Karpas-422 (cell line): ENCODE data around the gene MPHOSPH9. TPM values are rescaled to one million over a fixed set of nuclear protein-coding genes. Genes with fewer than 3 reads are reported as not detected.

Experiments used
- DNase-seq: peaks from one replicate; pipeline ENCODE4 v3.0.0-alpha.2; 2015
- H2AFZ ChIP-seq: fragments of 200-600 bp; sonication (generic); 2 replicates; pipeline ENCODE4 v1.6.1; 2014; ENCODE audit warnings: antibody characterized with exemption, low read length, mixed read lengths
- H3K27ac ChIP-seq: fragments of 200-600 bp; sonication (generic); 2 replicates; pipeline ENCODE4 v1.5.1; 2014; ENCODE audit warnings: mild to moderate bottlenecking, low read length, moderate library complexity
- H3K27me3 ChIP-seq: fragments of 200-600 bp; sonication (generic); 2 replicates; pipeline ENCODE4 v1.6.1; 2014; ENCODE audit warnings: low read length, mixed read lengths
- H3K36me3 ChIP-seq: fragments of 200-600 bp; sonication (generic); 2 replicates; pipeline ENCODE4 v1.6.1; 2014; ENCODE audit warnings: low read length, mixed read lengths; ENCODE audit not compliant: insufficient read depth
- H3K4me1 ChIP-seq: fragments of 200-600 bp; sonication (generic); 2 replicates; pipeline ENCODE4 v1.6.1; 2014; ENCODE audit warnings: mild to moderate bottlenecking, low read length, mixed read lengths
- H3K4me2 ChIP-seq: fragments of 200-600 bp; sonication (generic); 2 replicates; pipeline ENCODE4 v1.6.1; 2014; ENCODE audit warnings: low read length, low read depth, mild to moderate bottlenecking; ENCODE audit not compliant: poor library complexity, severe bottlenecking
- H3K4me3 ChIP-seq: fragments of 200-600 bp; sonication (generic); 2 replicates; pipeline ENCODE4 v1.5.1; 2014; ENCODE audit warnings: mild to moderate bottlenecking, antibody characterized with exemption, low read length, mixed read lengths
- H3K79me2 ChIP-seq: fragments of 200-600 bp; sonication (generic); 2 replicates; pipeline ENCODE4 v1.6.1; 2014; ENCODE audit warnings: mild to moderate bottlenecking, low read length, mixed read lengths
- H3K9ac ChIP-seq: fragments of 200-600 bp; sonication (generic); 2 replicates; pipeline ENCODE4 v1.6.0; 2014; ENCODE audit warnings: low read length
- H3K9me2 ChIP-seq: fragments of 200-600 bp; sonication (generic), shearing (Covaris generic); replicated peaks from 2 replicates; pipeline ENCODE4 v1.6.0; 2014; ENCODE audit warnings: mild to moderate bottlenecking, low read length, moderate library complexity; ENCODE audit not compliant: insufficient read depth
- H3K9me3 ChIP-seq: fragments of 300-700, 200-600 bp; sonication (generic); 2 replicates; pipeline ENCODE4 v1.6.1; 2014; ENCODE audit warnings: low read length, mixed read lengths
- H4K20me1 ChIP-seq: fragments of 200-600 bp; sonication (generic); 2 replicates; pipeline ENCODE4 v1.6.1; 2014; ENCODE audit warnings: mild to moderate bottlenecking, antibody characterized with exemption, low read length, low read depth; ENCODE audit not compliant: insufficient read depth
- total RNA-seq: library from RNA; depleted of rRNA; stranded (reverse); fragments of >200 nt; shearing (Covaris generic); gene quantifications from 2 replicates; pipeline ENCODE4 v1.2.3, GENCODE V29; 2014; ENCODE audit warnings: low replicate concordance

The MPHOSPH9 gene
- total RNA-seq, 1 experiment from 2014 or later = 84.9 TPM

DNA sequence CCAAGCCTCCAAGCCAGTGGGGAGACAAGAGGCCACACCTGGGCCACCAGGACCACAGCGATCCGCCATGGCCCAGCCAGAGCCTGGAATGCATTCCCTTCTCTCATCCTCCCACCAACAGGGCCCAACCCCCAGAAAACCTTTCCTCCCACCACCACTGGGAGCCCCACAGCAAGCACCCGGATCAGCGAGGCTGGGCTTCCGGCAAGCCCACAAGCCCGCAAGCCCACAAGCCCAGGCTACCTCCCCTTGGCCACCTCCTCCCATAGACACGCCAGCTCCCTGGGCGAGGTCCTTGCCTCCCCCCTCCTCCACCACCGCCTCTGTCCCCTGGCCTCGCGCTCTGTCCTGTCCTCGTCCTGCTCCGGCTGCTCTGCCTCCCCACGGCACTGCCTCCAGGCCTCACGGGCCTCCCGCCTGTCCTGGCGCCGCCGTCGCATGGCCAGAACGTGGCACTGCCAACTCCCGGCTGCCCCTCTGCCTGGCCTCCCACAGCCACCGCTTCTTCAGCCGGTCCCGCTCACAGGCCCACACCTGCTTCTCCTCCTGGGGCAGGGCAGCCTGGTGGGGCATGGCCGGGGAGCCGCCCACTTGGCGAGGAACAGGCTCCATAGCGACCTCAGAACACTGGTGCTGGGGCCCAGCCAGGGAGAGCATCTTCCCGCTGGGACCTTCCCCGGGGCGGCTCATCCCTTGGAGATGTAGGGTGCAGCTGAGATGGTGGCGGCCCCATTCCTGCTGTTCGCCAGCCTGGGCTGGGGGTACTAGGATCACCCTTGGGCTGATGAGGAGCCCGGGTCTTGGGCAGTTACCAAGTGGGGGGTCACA lies 33.1 kb upstream of the MPHOSPH9 start:
- Histone ChIP-seq H3K9me3 (no peaks in the 10 kb centered on the region), H3K79me2 (peaks cover 42% of the 10 kb centered on the region), H3K27ac (no peak overlapping the region), H3K9ac (no peak overlapping the region), H3K9me2 (no peaks in the 10 kb centered on the region), H3K4me2 (no peak overlapping the region), H3K36me3 (peaks cover 11% of the 10 kb centered on the region; the same call in 1 of the 2 replicates), H3K27me3 (no peaks in the 10 kb centered on the region), H3K4me3 (no peak overlapping the region), H2AFZ (no peak overlapping the region), H3K4me1 (peaks cover 14% of the 10 kb centered on the region), H4K20me1 (no peaks in the 10 kb centered on the region)
- DNase-seq = no peak

DNA sequence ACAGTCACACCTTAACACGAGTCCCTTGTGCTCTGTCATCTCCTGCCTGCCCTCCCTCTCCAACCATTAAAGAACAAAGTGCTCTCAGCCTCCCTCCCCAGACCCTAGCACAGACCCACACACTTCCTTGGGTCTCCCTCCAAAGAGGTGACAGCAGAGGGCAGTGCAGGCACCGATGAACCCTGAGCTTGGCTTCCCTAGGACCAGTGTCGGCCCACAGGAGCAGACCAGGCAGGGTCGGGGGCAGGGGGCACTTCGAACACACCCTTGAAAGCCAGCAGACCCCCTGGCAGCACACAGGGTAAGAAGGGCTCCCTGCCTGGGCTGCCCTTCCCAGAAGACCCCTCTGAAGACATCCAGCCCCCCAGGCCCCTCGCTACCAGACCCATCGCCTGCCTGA lies 31.7 kb upstream of the MPHOSPH9 start:
- H3K36me3 ChIP-seq = peaks cover 22% of the 10 kb centered on the region
- H3K4me3 ChIP-seq = no peak overlapping the region
- H3K9me3 ChIP-seq = no peaks in the 10 kb centered on the region
- H3K79me2 ChIP-seq = peaks cover 31% of the 10 kb centered on the region
- H3K9ac ChIP-seq = no peak overlapping the region
- H3K27ac ChIP-seq = no peak overlapping the region
- H3K4me1 ChIP-seq = peaks cover 6% of the 10 kb centered on the region
- H2AFZ ChIP-seq = no peak overlapping the region
- H4K20me1 ChIP-seq = no peaks in the 10 kb centered on the region
- H3K4me2 ChIP-seq = no peak overlapping the region
- no peaks in the 10 kb centered on the region for H3K27me3 ChIP-seq
- peak; percentile 65 for DNase-seq
- no peaks in the 10 kb centered on the region for H3K9me2 ChIP-seq

DNA sequence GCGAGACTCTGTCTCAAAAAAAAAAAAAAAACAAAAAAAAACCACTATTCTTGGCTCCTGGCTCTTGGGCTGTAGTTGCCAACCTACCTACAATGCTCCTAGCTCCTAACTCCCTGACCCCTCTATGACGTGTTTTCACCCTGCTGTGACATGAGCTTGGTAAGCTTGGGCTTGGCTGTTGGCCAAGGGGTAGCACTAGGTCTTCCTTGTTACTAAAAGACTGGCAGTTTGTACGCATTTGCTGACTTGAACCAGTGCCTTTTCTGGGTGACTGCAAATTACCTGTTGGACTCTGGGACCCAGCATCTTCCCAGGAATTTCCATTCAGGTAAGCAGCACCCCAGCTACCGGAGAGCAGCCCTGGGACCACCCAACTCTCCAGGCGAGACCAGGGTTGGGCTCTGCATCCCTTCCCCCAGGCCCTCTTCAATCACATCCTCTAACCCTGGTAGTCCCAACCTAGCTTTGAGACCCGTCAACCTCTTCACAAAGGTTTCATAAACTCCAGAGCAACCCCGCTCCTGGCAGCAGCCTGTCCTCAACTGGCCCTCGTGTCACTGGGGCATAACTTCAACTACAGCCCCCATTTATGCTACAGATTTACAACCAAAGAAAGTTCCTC lies 30.4 kb upstream of the MPHOSPH9 start:
- Histone ChIP-seq H3K4me3 (no peak overlapping the region), H4K20me1 (no peaks in the 10 kb centered on the region), H3K9ac (no peak overlapping the region), H3K9me2 (no peaks in the 10 kb centered on the region), H3K9me3 (no peaks in the 10 kb centered on the region), H3K4me1 (no peaks in the 10 kb centered on the region), H2AFZ (no peak overlapping the region), H3K79me2 (peaks cover 17% of the 10 kb centered on the region), H3K36me3 (peaks cover 22% of the 10 kb centered on the region), H3K27ac (no peak overlapping the region), H3K4me2 (no peak overlapping the region), H3K27me3 (no peaks in the 10 kb centered on the region)
- DNase-seq = no peak

DNA sequence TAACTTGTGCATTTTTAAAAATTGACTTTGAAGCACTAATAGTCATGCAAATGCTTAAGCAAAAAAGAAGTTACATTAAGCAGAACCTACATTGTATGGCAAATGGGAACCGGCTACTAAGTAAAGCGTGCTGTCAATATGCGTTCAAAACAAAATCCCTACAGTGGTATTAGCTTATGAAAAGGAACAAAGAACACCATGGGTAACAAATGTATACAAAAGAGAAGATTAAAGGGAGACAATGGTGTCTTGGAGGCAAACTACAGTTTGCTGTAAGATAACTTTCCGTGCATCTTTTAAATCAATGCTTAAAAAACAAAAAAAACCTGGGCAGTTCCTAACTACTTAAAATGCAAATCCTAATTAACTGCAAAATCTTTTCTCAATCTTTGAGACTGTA lies 28.3 kb upstream of the MPHOSPH9 start:
- Histone ChIP-seq H3K36me3 (peaks cover 30% of the 10 kb centered on the region), H3K27ac (no peak overlapping the region), H4K20me1 (no peaks in the 10 kb centered on the region), H3K4me3 (no peak overlapping the region), H2AFZ (no peak overlapping the region), H3K9ac (no peak overlapping the region), H3K9me2 (no peaks in the 10 kb centered on the region), H3K9me3 (no peaks in the 10 kb centered on the region), H3K4me2 (no peak overlapping the region), H3K79me2 (0 out of 2 replicates have a peak, but pooled peaks cover 3% of the 10 kb centered on the region), H3K27me3 (no peaks in the 10 kb centered on the region), H3K4me1 (no peaks in the 10 kb centered on the region)
- no peak for DNase-seq

DNA sequence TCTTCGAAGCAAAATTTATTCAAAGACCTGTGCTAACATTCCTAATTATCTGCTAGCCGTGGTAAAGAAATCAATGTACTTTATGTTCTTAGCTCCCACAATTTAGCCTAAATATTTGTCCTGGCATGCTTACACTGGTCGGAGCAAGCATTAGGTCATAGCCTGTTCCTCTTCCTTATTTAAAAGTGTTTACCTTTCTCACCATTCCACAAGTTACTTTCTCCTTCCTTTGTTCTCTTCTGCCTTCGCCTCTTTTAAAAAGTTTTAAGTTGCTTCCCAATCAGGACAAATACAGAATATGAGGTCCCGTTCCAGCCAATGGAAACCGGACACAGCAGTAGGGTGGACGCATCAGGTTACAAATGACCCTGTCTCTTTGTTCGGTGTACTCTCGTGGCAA lies 27.1 kb upstream of the MPHOSPH9 start:
- H3K4me2 ChIP-seq = no peak overlapping the region
- no peak overlapping the region for H3K27ac ChIP-seq
- no peak overlapping the region for H3K4me3 ChIP-seq
- H3K79me2 ChIP-seq = 0 out of 2 replicates have a peak, but pooled peaks cover 3% of the 10 kb centered on the region
- H3K4me1 ChIP-seq = no peaks in the 10 kb centered on the region
- no peak overlapping the region for H2AFZ ChIP-seq
- H4K20me1 ChIP-seq = no peaks in the 10 kb centered on the region
- no peaks in the 10 kb centered on the region for H3K9me3 ChIP-seq
- no peak for DNase-seq
- H3K9ac ChIP-seq = no peak overlapping the region
- H3K9me2 ChIP-seq = no peaks in the 10 kb centered on the region
- no peaks in the 10 kb centered on the region for H3K27me3 ChIP-seq
- H3K36me3 ChIP-seq = peaks cover 35% of the 10 kb centered on the region

DNA sequence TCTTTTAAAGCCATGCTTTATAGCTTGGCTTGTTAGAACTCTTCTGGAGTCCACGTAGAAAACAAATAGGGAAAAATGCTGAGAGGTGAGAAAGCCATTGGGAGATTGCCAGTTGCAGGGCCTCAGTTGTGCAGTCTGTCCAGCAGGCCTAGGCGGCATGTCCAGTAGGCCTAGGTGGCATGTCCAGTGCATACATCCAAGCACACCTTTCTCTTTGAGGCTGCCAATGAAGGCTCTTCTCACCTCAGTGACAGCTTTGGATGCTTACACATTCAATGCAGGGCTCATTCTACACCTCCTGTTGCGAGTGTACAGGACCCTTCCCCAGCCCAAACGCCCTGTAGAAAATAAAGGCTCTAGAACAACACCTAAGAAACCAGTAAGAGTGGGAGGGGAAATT lies 25.7 kb upstream of the MPHOSPH9 start:
- H3K79me2 ChIP-seq = 0 out of 2 replicates have a peak, but pooled peaks cover 3% of the 10 kb centered on the region
- no peak overlapping the region for H3K4me2 ChIP-seq
- no peak overlapping the region for H3K9ac ChIP-seq
- H3K36me3 ChIP-seq = peaks cover 35% of the 10 kb centered on the region
- no peaks in the 10 kb centered on the region for H3K27me3 ChIP-seq
- H3K9me2 ChIP-seq = no peaks in the 10 kb centered on the region
- H3K9me3 ChIP-seq = no peaks in the 10 kb centered on the region
- no peak overlapping the region for H2AFZ ChIP-seq
- H3K4me1 ChIP-seq = no peaks in the 10 kb centered on the region
- H3K27ac ChIP-seq = no peak overlapping the region
- H4K20me1 ChIP-seq = no peaks in the 10 kb centered on the region
- H3K4me3 ChIP-seq = no peak overlapping the region
- DNase-seq = no peak

DNA sequence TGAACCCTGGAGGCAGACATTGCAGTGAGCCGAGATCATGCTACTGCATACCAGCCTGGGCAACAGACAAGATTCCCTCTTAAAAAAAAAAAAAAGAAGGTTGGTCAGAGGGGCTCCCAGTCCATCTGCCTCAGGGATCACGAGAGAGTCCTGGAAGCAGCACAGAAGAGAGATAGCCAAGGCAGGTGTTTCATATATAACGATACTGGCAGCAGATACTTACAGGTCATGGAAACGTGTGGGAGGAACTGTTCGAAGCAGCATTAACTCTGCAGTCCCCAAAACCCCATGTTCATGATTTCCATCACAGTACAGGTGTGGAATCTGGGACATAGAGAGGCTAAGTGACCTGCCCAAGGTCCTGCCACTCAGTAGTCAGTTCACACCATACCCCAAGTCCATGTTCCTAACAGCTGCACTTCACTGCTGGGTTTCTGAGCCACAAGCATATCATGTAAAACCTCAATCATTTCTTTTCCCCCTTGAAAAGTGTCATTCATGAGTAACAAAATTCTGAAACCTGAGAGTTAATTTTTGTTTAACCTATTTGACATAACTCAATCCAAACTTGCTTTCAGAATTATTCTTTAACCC lies 22.0 kb upstream of the MPHOSPH9 start:
- H3K36me3 ChIP-seq = peaks cover 13% of the 10 kb centered on the region; the same call in 1 of the 2 replicates
- no peaks in the 10 kb centered on the region for H3K9me2 ChIP-seq
- 0 out of 2 replicates have a peak, but pooled peaks cover 4% of the 10 kb centered on the region for H4K20me1 ChIP-seq
- no peaks in the 10 kb centered on the region for H3K27me3 ChIP-seq
- no peak overlapping the region for H3K27ac ChIP-seq
- H3K4me2 ChIP-seq = no peak overlapping the region
- H2AFZ ChIP-seq = no peak overlapping the region
- no peaks in the 10 kb centered on the region for H3K4me1 ChIP-seq
- no peak for DNase-seq
- no peaks in the 10 kb centered on the region for H3K9me3 ChIP-seq
- H3K4me3 ChIP-seq = no peak overlapping the region
- no peak overlapping the region for H3K9ac ChIP-seq
- peaks cover 24% of the 10 kb centered on the region for H3K79me2 ChIP-seq
